Panc1 (cell line): Measurements from ENCODE around the gene LIPC. TPM values are rescaled to one million over a fixed set of nuclear protein-coding genes. Genes with fewer than 3 reads are reported as not detected.

Experiments used
- ATAC-seq: fragments of 200-7000 bp; cut with Tn5 transposase; 2 replicates; pipeline ENCODE4 v1.9.1; 2020; ENCODE audit warnings: mild to moderate bottlenecking, moderate library complexity
- BruUV-seq: library from RNA; stranded (reverse); fragments of 400-500 nt; replicated peaks from 2 replicates; lab custom pipeline; 2021; lab: Mats Ljungman, UMichigan
- CTCF ChIA-PET: fragments of 300-600 bp; sonication (Branson Sonifier 250); formaldehyde crosslinking; loops from one replicate; lab custom pipeline; 2022; ENCODE audit warnings: antibody characterized with exemption; lab: Charles Lee
- POLR2A ChIA-PET: fragments of 300-600 bp; sonication (Branson Sonifier 250); formaldehyde crosslinking; loops from one replicate; lab custom pipeline; 2022; ENCODE audit warnings: antibody characterized with exemption; lab: Charles Lee
- DNase-seq: peaks from one replicate; pipeline ENCODE4 v3.0.0-alpha.2; 2010; ENCODE audit warnings: low read depth, low spot score
- H3K27ac ChIP-seq: 2 replicates; pipeline ENCODE4 v1.5.1; 2011; ENCODE audit warnings: mild to moderate bottlenecking, low read length, inconsistent platforms
- H3K27me3 ChIP-seq: fragments of 200-500 bp; sonication (Bioruptor generic); 2 replicates; pipeline ENCODE4 v1.6.0; 2014; ENCODE audit warnings: low read length, inconsistent platforms; ENCODE audit not compliant: control insufficient read depth, insufficient read depth
- H3K36me3 ChIP-seq: fragments of 200-500 bp; sonication (Bioruptor generic); 2 replicates; pipeline ENCODE4 v1.5.1; 2014; ENCODE audit warnings: inconsistent platforms, mild to moderate bottlenecking, low read length, moderate library complexity; ENCODE audit not compliant: control insufficient read depth, insufficient read depth
- H3K4me1 ChIP-seq: 2 replicates; pipeline ENCODE4 v1.5.1; 2011; ENCODE audit warnings: inconsistent platforms, mild to moderate bottlenecking, low read length, moderate library complexity; ENCODE audit not compliant: control insufficient read depth, insufficient read depth
- H3K4me3 ChIP-seq, 2 experiments: 2 replicates each; pipeline ENCODE4 v1.5.1; 2011 to 2012; ENCODE audit warnings: low read depth in 2 of 2, low read length in 2 of 2, mild to moderate bottlenecking in 2 of 2, inconsistent platforms in 1 of 2, moderate library complexity in 1 of 2
- H3K9me3 ChIP-seq: fragments of 200-500 bp; sonication (Bioruptor generic); 2 replicates; pipeline ENCODE4 v1.5.1; 2014; ENCODE audit warnings: low read depth, mild to moderate bottlenecking, inconsistent platforms, low read length, moderate library complexity; ENCODE audit not compliant: control insufficient read depth, insufficient read depth
- POLR2AphosphoS5 ChIP-seq: IDR thresholded peaks from 2 replicates; pipeline ENCODE4 v1.6.1; 2012; ENCODE audit warnings: mild to moderate bottlenecking, low read depth, low read length, moderate library complexity
- SIN3A ChIP-seq: IDR thresholded peaks from 2 replicates; pipeline ENCODE4 v1.6.1; 2012; ENCODE audit warnings: low read depth, mild to moderate bottlenecking, low read length, moderate library complexity, borderline replicate concordance; ENCODE audit not compliant: insufficient read depth
- TCF7L2 ChIP-seq: IDR thresholded peaks from 2 replicates; pipeline ENCODE4 v1.6.1; 2011; ENCODE audit warnings: mild to moderate bottlenecking, low read depth, low read length, inconsistent platforms
- in situ Hi-C: cut with HindIII; loops from 2 replicates; pipeline ENCODE4 v1.10.0; 2016; ENCODE audit warnings: low sequenced_read_pairs, low pct_unique_long_range_greater_than_20kb
- intact Hi-C: fragments of 100-400 bp; cut with micrococcal nuclease; formaldehyde crosslinking; loops from one replicate; pipeline ENCODE4 v1.10.0; 2022; ENCODE audit not compliant: unreplicated experiment
- total RNA-seq: library from RNA; stranded (reverse); gene quantifications from one replicate; pipeline ENCODE4 v1.2.1, GENCODE V29; 2021; ENCODE audit not compliant: unreplicated experiment
- TF ChIP-seq, protein P1 (sequence below), 2 experiments: IDR thresholded peaks; 2 replicates each; pipeline ENCODE4 v1.6.1; 2011 to 2012; ENCODE audit warnings: low read depth in 2 of 2, control low read depth in 1 of 2, low read length in 1 of 2, mild to moderate bottlenecking in 1 of 2, moderate library complexity in 1 of 2; ENCODE audit not compliant: insufficient read depth in 1 of 2
- TF ChIP-seq, protein P2 (sequence below): fragments of 450-650 bp; IDR thresholded peaks from 2 replicates; pipeline ENCODE4 v1.5.1; 2017; ENCODE audit warnings: mild to moderate bottlenecking

LIPC gene
- total RNA-seq, 1 experiment from 2014 or later = not detected

GRCh38 chr15:58494567-58494966 lies 62.8 kb downstream of the LIPC start:
- POLR2A ChIA-PET = no interaction called here
- BruUV-seq = no TSS peak

DNA sequence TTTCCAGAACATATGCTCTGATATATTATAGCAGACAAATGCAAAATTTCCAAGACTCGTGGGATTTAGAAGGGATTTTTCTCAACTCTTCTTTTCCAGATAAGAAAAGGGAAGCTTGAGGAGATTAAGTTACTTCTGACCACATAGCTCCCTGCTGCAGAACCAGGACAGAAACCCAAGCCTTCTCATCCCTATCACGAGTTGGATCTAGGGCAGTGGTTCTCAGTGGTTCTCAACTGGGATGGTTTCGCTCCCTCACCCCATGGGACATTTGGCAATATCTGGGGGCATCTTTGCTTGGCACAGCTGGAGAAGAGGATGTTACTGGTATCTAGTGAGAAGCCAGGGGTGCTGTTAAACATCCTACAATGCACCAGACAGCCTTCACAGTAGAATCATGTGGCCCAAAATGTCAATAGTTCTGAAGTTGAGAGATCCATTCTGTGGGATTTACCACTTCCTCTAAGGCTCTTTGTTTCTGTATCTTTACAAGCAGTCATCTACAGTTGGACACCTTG lies 64.2 kb downstream of the LIPC start:
- intact Hi-C loops (no loop called here), in situ Hi-C loops (no loop called here)
- Histone ChIP-seq H3K9me3 (no peaks in the 10 kb centered on the region), H3K4me1 (no peaks in the 10 kb centered on the region), H3K4me3 (no peak overlapping the region), H3K27me3 (no peaks in the 10 kb centered on the region; the same call in 1 of the 2 replicates), H3K36me3 (no peaks in the 10 kb centered on the region), H3K27ac (no peak overlapping the region)
- CTCF ChIA-PET = no interaction called here
- DNase-seq = no peak
- ATAC-seq = no peak
- no TSS peak for BruUV-seq
- TF ChIP-seq POLR2AphosphoS5 (no peak), TCF7L2 (no peak), SIN3A (no peak)
- TF ChIP-seq, protein P1, sequence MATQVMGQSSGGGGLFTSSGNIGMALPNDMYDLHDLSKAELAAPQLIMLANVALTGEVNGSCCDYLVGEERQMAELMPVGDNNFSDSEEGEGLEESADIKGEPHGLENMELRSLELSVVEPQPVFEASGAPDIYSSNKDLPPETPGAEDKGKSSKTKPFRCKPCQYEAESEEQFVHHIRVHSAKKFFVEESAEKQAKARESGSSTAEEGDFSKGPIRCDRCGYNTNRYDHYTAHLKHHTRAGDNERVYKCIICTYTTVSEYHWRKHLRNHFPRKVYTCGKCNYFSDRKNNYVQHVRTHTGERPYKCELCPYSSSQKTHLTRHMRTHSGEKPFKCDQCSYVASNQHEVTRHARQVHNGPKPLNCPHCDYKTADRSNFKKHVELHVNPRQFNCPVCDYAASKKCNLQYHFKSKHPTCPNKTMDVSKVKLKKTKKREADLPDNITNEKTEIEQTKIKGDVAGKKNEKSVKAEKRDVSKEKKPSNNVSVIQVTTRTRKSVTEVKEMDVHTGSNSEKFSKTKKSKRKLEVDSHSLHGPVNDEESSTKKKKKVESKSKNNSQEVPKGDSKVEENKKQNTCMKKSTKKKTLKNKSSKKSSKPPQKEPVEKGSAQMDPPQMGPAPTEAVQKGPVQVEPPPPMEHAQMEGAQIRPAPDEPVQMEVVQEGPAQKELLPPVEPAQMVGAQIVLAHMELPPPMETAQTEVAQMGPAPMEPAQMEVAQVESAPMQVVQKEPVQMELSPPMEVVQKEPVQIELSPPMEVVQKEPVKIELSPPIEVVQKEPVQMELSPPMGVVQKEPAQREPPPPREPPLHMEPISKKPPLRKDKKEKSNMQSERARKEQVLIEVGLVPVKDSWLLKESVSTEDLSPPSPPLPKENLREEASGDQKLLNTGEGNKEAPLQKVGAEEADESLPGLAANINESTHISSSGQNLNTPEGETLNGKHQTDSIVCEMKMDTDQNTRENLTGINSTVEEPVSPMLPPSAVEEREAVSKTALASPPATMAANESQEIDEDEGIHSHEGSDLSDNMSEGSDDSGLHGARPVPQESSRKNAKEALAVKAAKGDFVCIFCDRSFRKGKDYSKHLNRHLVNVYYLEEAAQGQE (IDR thresholded peaks at IDR 0.05; ENCODE audit: insufficient read depth in 1 of 2, low read depth in 2 of 2, low read length in 1 of 2) = no peak
- TF ChIP-seq, protein P2, sequence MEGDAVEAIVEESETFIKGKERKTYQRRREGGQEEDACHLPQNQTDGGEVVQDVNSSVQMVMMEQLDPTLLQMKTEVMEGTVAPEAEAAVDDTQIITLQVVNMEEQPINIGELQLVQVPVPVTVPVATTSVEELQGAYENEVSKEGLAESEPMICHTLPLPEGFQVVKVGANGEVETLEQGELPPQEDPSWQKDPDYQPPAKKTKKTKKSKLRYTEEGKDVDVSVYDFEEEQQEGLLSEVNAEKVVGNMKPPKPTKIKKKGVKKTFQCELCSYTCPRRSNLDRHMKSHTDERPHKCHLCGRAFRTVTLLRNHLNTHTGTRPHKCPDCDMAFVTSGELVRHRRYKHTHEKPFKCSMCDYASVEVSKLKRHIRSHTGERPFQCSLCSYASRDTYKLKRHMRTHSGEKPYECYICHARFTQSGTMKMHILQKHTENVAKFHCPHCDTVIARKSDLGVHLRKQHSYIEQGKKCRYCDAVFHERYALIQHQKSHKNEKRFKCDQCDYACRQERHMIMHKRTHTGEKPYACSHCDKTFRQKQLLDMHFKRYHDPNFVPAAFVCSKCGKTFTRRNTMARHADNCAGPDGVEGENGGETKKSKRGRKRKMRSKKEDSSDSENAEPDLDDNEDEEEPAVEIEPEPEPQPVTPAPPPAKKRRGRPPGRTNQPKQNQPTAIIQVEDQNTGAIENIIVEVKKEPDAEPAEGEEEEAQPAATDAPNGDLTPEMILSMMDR = no peak
- POLR2A ChIA-PET = no interaction called here

More at GRCh38 chr15:58494567-58494966, 62.8 kb downstream of the LIPC start:
- intact Hi-C loops = no loop called here
- Histone ChIP-seq H3K4me3 (no peak overlapping the region), H3K27me3 (no peaks in the 10 kb centered on the region; the same call in 1 of the 2 replicates), H3K4me1 (no peaks in the 10 kb centered on the region), H3K36me3 (no peaks in the 10 kb centered on the region), H3K27ac (no peak overlapping the region), H3K9me3 (no peaks in the 10 kb centered on the region)
- TF ChIP-seq, protein P2 = no peak
- TF ChIP-seq TCF7L2 = no peak
- no peak for TF ChIP-seq SIN3A
- TF ChIP-seq, protein P1 (IDR thresholded peaks at IDR 0.05; ENCODE audit: insufficient read depth in 1 of 2, low read depth in 2 of 2, low read length in 1 of 2) = no peak
- TF ChIP-seq POLR2AphosphoS5 = no peak
- ATAC-seq (no peak), DNase-seq (no peak)
- in situ Hi-C loops = no loop called here
- CTCF ChIA-PET = no interaction called here
